PC-9 (cell line): ENCODE measurements around the gene FOXP1. TPM values are rescaled to one million over a fixed set of nuclear protein-coding genes. Genes with fewer than 3 reads are reported as not detected.

Experiments used
- BruUV-seq: library from RNA; stranded (reverse); fragments of 400-500 nt; replicated peaks from 2 replicates; lab custom pipeline; 2021; lab: Mats Ljungman, UMichigan
- CTCF ChIA-PET: fragments of 300-600 bp; sonication (Branson Sonifier 250); formaldehyde crosslinking; loops from one replicate; lab custom pipeline; 2022; ENCODE audit warnings: antibody characterized with exemption; lab: Charles Lee
- POLR2A ChIA-PET: fragments of 300-600 bp; sonication (Branson Sonifier 250); formaldehyde crosslinking; loops from one replicate; lab custom pipeline; 2022; ENCODE audit warnings: antibody characterized with exemption; ENCODE audit not compliant: unreplicated experiment; lab: Charles Lee
- DNase-seq, 2 experiments: peaks; one replicate each; pipeline versions ENCODE4 v3.0.0 to v3.0.0-alpha.2; 2015 to 2022; ENCODE audit warnings: mixed read lengths in 1 of 2
- H2AFZ ChIP-seq: fragments of 200-600 bp; sonication (generic); 2 replicates; pipeline ENCODE4 v1.8.1; 2017; ENCODE audit warnings: antibody characterized with exemption
- H3F3A ChIP-seq: fragments of 200-600 bp; sonication (generic); 2 replicates; pipeline ENCODE4 v1.8.1; 2017; ENCODE audit warnings: antibody characterized with exemption, mild to moderate bottlenecking, low read depth; ENCODE audit not compliant: insufficient read depth
- H3K27ac ChIP-seq: fragments of 200-600 bp; sonication (generic); 2 replicates; pipeline ENCODE4 v1.6.1; 2016; ENCODE audit warnings: mixed run types
- H3K27me3 ChIP-seq: fragments of 200-600 bp; sonication (generic); 2 replicates; pipeline ENCODE4 v1.6.1; 2016; ENCODE audit warnings: low read depth, mixed run types; ENCODE audit not compliant: insufficient read depth
- H3K36me3 ChIP-seq: fragments of 200-600 bp; sonication (generic); 2 replicates; pipeline ENCODE4 v1.6.1; 2016; ENCODE audit warnings: low read depth, mixed run types
- H3K4me1 ChIP-seq: fragments of 200-600 bp; sonication (generic); replicated peaks from 2 replicates; pipeline ENCODE4 v1.6.1; 2016; ENCODE audit warnings: mixed run types; ENCODE audit not compliant: insufficient read depth
- H3K4me2 ChIP-seq: fragments of 200-600 bp; sonication (generic); 2 replicates; pipeline ENCODE4 v1.6.1; 2017; ENCODE audit warnings: mixed run types
- H3K4me3 ChIP-seq: fragments of 200-600 bp; sonication (generic); 2 replicates; pipeline ENCODE4 v1.6.1; 2016; ENCODE audit warnings: mixed run types
- H3K79me2 ChIP-seq: fragments of 200-600 bp; sonication (generic); 2 replicates; pipeline ENCODE4 v1.6.1; 2017; ENCODE audit warnings: low read depth, mixed run types
- H3K9me2 ChIP-seq: fragments of 200-600 bp; sonication (generic); 2 replicates; pipeline ENCODE4 v1.8.1; 2017; ENCODE audit warnings: mild to moderate bottlenecking; ENCODE audit not compliant: insufficient read depth
- H3K9me3 ChIP-seq: fragments of 200-600 bp; sonication (generic); 2 replicates; pipeline ENCODE4 v1.8.1; 2016; ENCODE audit warnings: low read depth; ENCODE audit not compliant: insufficient read depth
- H4K20me1 ChIP-seq: fragments of 200-600 bp; sonication (generic); 2 replicates; pipeline ENCODE4 v1.8.1; 2017; ENCODE audit not compliant: insufficient read depth
- EZH2 ChIP-seq: fragments of 200-600 bp; sonication (generic); IDR thresholded peaks from 2 replicates; pipeline ENCODE4 v1.8.0; 2017; ENCODE audit warnings: antibody characterized with exemption, low read depth
- intact Hi-C: fragments of 100-400 bp; cut with micrococcal nuclease; formaldehyde crosslinking; loops from one replicate; pipeline ENCODE4 v1.10.0; 2022; ENCODE audit not compliant: unreplicated experiment
- total RNA-seq: library from RNA; stranded (reverse); gene quantifications from 2 replicates; pipeline ENCODE4 v1.2.3, GENCODE V29; 2021
- TF ChIP-seq, protein P1 (sequence below): fragments of 200-600 bp; sonication (generic); conservative IDR thresholded peaks from 2 replicates; pipeline ENCODE4 v1.6.1; 2017; ENCODE audit warnings: mixed run types, antibody characterized with exemption, mild to moderate bottlenecking, moderate library complexity

Gene FOXP1
- total RNA-seq, 1 experiment from 2014 or later, result 33.3 TPM

DNA sequence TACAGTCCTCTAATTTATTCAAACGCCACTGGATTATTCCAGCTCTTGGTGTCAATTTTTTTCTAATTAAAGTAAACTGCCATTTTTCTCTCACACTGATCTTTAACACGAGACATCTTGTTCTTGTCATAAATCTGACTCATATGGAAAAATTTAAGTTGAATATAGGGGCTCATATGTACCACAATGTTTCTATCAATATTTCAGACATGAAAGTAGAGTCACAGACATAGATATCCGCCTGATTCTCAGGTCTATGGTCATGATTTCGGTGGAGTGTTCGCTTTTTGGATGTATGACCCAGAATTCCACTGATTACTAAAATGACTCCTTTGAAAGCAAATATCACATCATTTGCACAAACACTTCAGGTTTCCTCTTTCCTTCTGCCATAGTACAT, 552.8 kb downstream of the FOXP1 start:
- BruUV-seq, result no TSS peak
- Histone ChIP-seq H3K36me3 (no peaks in the 10 kb centered on the region), H3F3A (no peaks in the 10 kb centered on the region), H2AFZ (no peak overlapping the region), H3K4me1 (no peaks in the 10 kb centered on the region; the same call in 1 of the 2 replicates), H3K4me3 (no peak overlapping the region), H3K27me3 (no peaks in the 10 kb centered on the region), H3K9me3 (no peaks in the 10 kb centered on the region), H3K9me2 (no peaks in the 10 kb centered on the region), H3K79me2 (no peaks in the 10 kb centered on the region), H4K20me1 (no peaks in the 10 kb centered on the region), H3K27ac (no peak overlapping the region), H3K4me2 (no peak overlapping the region)
- POLR2A ChIA-PET, result no interaction called here
- CTCF ChIA-PET, result no interaction called here
- intact Hi-C loops, result no loop called here
- no peak for TF ChIP-seq EZH2
- TF ChIP-seq, protein P1, sequence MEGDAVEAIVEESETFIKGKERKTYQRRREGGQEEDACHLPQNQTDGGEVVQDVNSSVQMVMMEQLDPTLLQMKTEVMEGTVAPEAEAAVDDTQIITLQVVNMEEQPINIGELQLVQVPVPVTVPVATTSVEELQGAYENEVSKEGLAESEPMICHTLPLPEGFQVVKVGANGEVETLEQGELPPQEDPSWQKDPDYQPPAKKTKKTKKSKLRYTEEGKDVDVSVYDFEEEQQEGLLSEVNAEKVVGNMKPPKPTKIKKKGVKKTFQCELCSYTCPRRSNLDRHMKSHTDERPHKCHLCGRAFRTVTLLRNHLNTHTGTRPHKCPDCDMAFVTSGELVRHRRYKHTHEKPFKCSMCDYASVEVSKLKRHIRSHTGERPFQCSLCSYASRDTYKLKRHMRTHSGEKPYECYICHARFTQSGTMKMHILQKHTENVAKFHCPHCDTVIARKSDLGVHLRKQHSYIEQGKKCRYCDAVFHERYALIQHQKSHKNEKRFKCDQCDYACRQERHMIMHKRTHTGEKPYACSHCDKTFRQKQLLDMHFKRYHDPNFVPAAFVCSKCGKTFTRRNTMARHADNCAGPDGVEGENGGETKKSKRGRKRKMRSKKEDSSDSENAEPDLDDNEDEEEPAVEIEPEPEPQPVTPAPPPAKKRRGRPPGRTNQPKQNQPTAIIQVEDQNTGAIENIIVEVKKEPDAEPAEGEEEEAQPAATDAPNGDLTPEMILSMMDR, result no peak
- no peak for DNase-seq

DNA sequence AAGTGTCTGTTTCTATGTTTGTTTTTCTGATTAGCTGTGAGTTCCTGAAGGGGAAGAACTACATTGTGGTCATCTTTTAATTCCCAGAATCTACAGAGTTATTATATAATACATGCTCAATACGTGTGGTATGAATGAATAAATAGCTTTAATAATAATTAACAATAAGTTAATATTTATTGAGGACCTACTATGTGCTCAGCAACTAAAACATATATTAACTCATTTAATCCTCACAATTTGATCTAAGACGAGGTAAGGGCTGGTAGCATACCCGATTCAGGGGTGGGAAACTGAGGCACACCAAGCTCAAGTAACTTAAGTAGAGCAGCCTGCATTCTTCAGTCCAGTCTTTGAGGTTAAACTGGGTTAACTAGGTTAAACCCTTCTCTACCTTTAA, 553.8 kb downstream of the FOXP1 start:
- no peaks in the 10 kb centered on the region for H3K27me3 ChIP-seq
- no TSS peak for BruUV-seq
- no peak overlapping the region for H3K27ac ChIP-seq
- H3F3A ChIP-seq, result no peaks in the 10 kb centered on the region
- no peaks in the 10 kb centered on the region for H4K20me1 ChIP-seq
- intact Hi-C loops, result no loop called here
- no peak for TF ChIP-seq EZH2
- TF ChIP-seq, protein P1, result no peak
- ChIA-PET POLR2A (no interaction called here), CTCF (no interaction called here)
- DNase-seq, result no peak
- H3K4me1 ChIP-seq, result no peaks in the 10 kb centered on the region; the same call in 1 of the 2 replicates
- H3K9me2 ChIP-seq, result no peaks in the 10 kb centered on the region
- no peak overlapping the region for H3K4me3 ChIP-seq
- H3K79me2 ChIP-seq, result no peaks in the 10 kb centered on the region
- no peaks in the 10 kb centered on the region for H3K36me3 ChIP-seq
- H3K4me2 ChIP-seq, result no peak overlapping the region
- no peak overlapping the region for H2AFZ ChIP-seq
- H3K9me3 ChIP-seq, result no peaks in the 10 kb centered on the region

DNA sequence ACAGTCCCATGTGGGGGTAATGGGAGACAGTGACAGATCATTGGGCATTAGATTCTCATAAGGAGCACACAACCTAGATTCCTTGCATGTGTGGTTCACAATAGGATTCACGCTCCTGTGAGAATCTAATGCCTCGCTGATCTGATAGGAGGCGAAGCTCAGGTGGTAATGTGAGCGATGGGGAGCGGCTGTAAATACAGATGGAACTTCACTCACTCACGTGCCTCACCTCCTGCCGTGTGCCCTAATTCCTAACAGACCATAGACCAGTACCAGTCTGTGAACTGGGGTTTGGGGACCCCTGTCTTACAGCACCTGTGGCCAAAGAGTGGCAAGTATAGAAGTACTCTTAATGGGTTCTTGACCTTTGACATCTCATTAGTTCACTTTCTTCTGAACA, 554.7 kb downstream of the FOXP1 start:
- Histone ChIP-seq H3F3A (no peaks in the 10 kb centered on the region), H3K4me2 (no peak overlapping the region), H3K27ac (no peak overlapping the region), H2AFZ (no peak overlapping the region), H3K9me3 (no peaks in the 10 kb centered on the region), H3K27me3 (no peaks in the 10 kb centered on the region), H3K79me2 (no peaks in the 10 kb centered on the region), H3K36me3 (no peaks in the 10 kb centered on the region), H3K4me1 (no peaks in the 10 kb centered on the region; the same call in 1 of the 2 replicates), H3K9me2 (no peaks in the 10 kb centered on the region), H3K4me3 (no peak overlapping the region), H4K20me1 (no peaks in the 10 kb centered on the region)
- POLR2A ChIA-PET, result no interaction called here
- CTCF ChIA-PET, result no interaction called here
- BruUV-seq, result no TSS peak
- TF ChIP-seq, protein P1, result no peak
- no peak for TF ChIP-seq EZH2
- intact Hi-C loops, result no loop called here
- DNase-seq, result no peak
